SK-N-SH treated with all-trans-retinoic acid at 6 μM for 48 hours (cell line): ENCODE results near the gene CELF4.

Source experiments
- ATAC-seq: fragments of 200-7000 bp; cut with Tn5 transposase; 3 replicates; pipeline ENCODE4 v1.9.1; 2020; ENCODE audit warnings: mild to moderate bottlenecking, moderate library complexity
- ARNTL ChIP-seq: fragments of 450-650 bp; formaldehyde crosslinking; IDR thresholded peaks from 2 replicates; pipeline ENCODE4 v1.5.0; 2020; ENCODE audit warnings: low read depth, mild to moderate bottlenecking, moderate library complexity, borderline replicate concordance
- BACH2 ChIP-seq: fragments of 250-450 bp; sonication (Bioruptor Pico); IDR thresholded peaks from 2 replicates; pipeline ENCODE4 v1.9.0; 2021; ENCODE audit warnings: mild to moderate bottlenecking, borderline replicate concordance
- CREB5 ChIP-seq: fragments of 250-450 bp; sonication (Bioruptor Pico); IDR thresholded peaks from 2 replicates; pipeline ENCODE4 v1.5.1; 2020; ENCODE audit warnings: low read depth, mild to moderate bottlenecking, moderate library complexity
- CSDC2 ChIP-seq: fragments of 250-450 bp; sonication (Bioruptor Pico); IDR thresholded peaks from 2 replicates; pipeline ENCODE4 v1.5.0; 2020; ENCODE audit warnings: mild to moderate bottlenecking, moderate library complexity
- CSRNP3 ChIP-seq: fragments of 250-450 bp; sonication (Bioruptor Pico); IDR thresholded peaks from 2 replicates; pipeline ENCODE4 v1.5.1; 2021; ENCODE audit warnings: mild to moderate bottlenecking, moderate library complexity
- ESRRG ChIP-seq: fragments of 250-450 bp; sonication (Bioruptor Pico); IDR thresholded peaks from 2 replicates; pipeline ENCODE4 v1.6.1; 2021; ENCODE audit warnings: mild to moderate bottlenecking
- GLIS3 ChIP-seq: fragments of 250-450 bp; sonication (Bioruptor Pico); IDR thresholded peaks from 2 replicates; pipeline ENCODE4 v1.5.0; 2020; ENCODE audit warnings: mild to moderate bottlenecking, moderate library complexity
- ISL1 ChIP-seq: fragments of 250-450 bp; sonication (Bioruptor Pico); IDR thresholded peaks from 2 replicates; pipeline ENCODE4 v2.1.2; 2022; ENCODE audit warnings: mild to moderate bottlenecking, moderate library complexity
- OSR1 ChIP-seq: fragments of 250-450 bp; sonication (Bioruptor Pico); IDR thresholded peaks from 2 replicates; pipeline ENCODE4 v1.8.0; 2022; ENCODE audit warnings: moderate library complexity, mild to moderate bottlenecking, inconsistent platforms
- POU6F1 ChIP-seq: fragments of 250-450 bp; sonication (Bioruptor Pico); IDR thresholded peaks from 2 replicates; pipeline ENCODE4 v1.8.0; 2021; ENCODE audit warnings: low read depth, mild to moderate bottlenecking, moderate library complexity, borderline replicate concordance
- PPARA ChIP-seq: fragments of 250-450 bp; sonication (Bioruptor Pico); IDR thresholded peaks from 2 replicates; pipeline ENCODE4 v1.5.0; 2020; ENCODE audit warnings: mild to moderate bottlenecking, borderline replicate concordance
- RARB ChIP-seq: fragments of 250-450 bp; sonication (Bioruptor Pico); IDR thresholded peaks from 2 replicates; pipeline ENCODE4 v1.8.0; 2021; ENCODE audit warnings: mild to moderate bottlenecking, moderate library complexity
- TCF4 ChIP-seq: fragments of 250-450 bp; sonication (Bioruptor Pico); IDR thresholded peaks from 2 replicates; pipeline ENCODE4 v1.8.0; 2021; ENCODE audit warnings: mild to moderate bottlenecking, moderate library complexity, borderline replicate concordance
- TOX ChIP-seq: fragments of 250-450 bp; sonication (Bioruptor Pico); IDR thresholded peaks from 2 replicates; pipeline ENCODE4 v1.8.0; 2021; ENCODE audit warnings: mild to moderate bottlenecking, moderate library complexity, borderline replicate concordance
- TSHZ2 ChIP-seq: fragments of 250-450 bp; sonication (Bioruptor Pico); IDR thresholded peaks from 2 replicates; pipeline ENCODE4 v1.5.0; 2020; ENCODE audit warnings: mild to moderate bottlenecking, moderate library complexity
- ZC3H10 ChIP-seq: fragments of 250-450 bp; sonication (Bioruptor Pico); IDR thresholded peaks from 2 replicates; pipeline ENCODE4 v1.5.1; 2021; ENCODE audit warnings: mild to moderate bottlenecking, moderate library complexity
- ZFP3 ChIP-seq: fragments of 250-450 bp; sonication (Bioruptor Pico); IDR thresholded peaks from 2 replicates; pipeline ENCODE4 v1.5.0; 2020; ENCODE audit warnings: mild to moderate bottlenecking, moderate library complexity
- ZFP30 ChIP-seq: fragments of 450-650 bp; formaldehyde crosslinking; IDR thresholded peaks from 2 replicates; pipeline ENCODE4 v1.5.0; 2022; ENCODE audit warnings: mild to moderate bottlenecking, moderate library complexity
- ZNF565 ChIP-seq: fragments of 450-650 bp; formaldehyde crosslinking; conservative IDR thresholded peaks from 2 replicates; pipeline ENCODE4 v1.5.0; 2020; ENCODE audit warnings: low read depth, mild to moderate bottlenecking, moderate library complexity
- ZNF70 ChIP-seq: fragments of 450-650 bp; formaldehyde crosslinking; IDR thresholded peaks from 2 replicates; pipeline ENCODE4 v1.5.0; 2020; ENCODE audit warnings: mild to moderate bottlenecking, moderate library complexity
- ZNF8 ChIP-seq: fragments of 450-650 bp; formaldehyde crosslinking; IDR thresholded peaks from 2 replicates; pipeline ENCODE4 v1.5.0; 2020; ENCODE audit warnings: mild to moderate bottlenecking, moderate library complexity

The CELF4 gene

GRCh38 chr18:37460604-37461003 lies 105.0 kb downstream of the CELF4 start:
- no peak for ATAC-seq
- no peak for TF ChIP-seq ISL1 (CRISPR knock-in tag)

- ATAC-seq, result no peak
- TF ChIP-seq TOX (no peak), ZC3H10 (no peak), GLIS3 (no peak), CSRNP3 (CRISPR knock-in tag) (no peak), ZFP30 (CRISPR knock-in tag) (no peak), OSR1 (CRISPR knock-in tag) (no peak)
Observed at GRCh38 chr18:37458697-37459096, 106.9 kb downstream of the CELF4 start.

- ATAC-seq, result no peak
- TF ChIP-seq ZNF565 (CRISPR knock-in tag) (no peak), PPARA (CRISPR knock-in tag) (no peak), ZNF70 (CRISPR knock-in tag) (no peak), BACH2 (CRISPR knock-in tag) (no peak), ZFP30 (CRISPR knock-in tag) (no peak), CSDC2 (CRISPR knock-in tag) (no peak), ZC3H10 (no peak), ZNF8 (CRISPR knock-in tag) (no peak), ARNTL (CRISPR knock-in tag) (no peak), OSR1 (CRISPR knock-in tag) (no peak), ESRRG (no peak), RARB (CRISPR knock-in tag) (no peak), ISL1 (CRISPR knock-in tag) (no peak), GLIS3 (no peak), CSRNP3 (CRISPR knock-in tag) (no peak), TOX (no peak)
- TF ChIP-seq, all 23 proteins: peak for 0
Observed at GRCh38 chr18:37457753-37458152, 107.8 kb downstream of the CELF4 start.

- ATAC-seq, result no peak
- no peak for TF ChIP-seq TSHZ2 (CRISPR knock-in tag)
- TF ChIP-seq OSR1 (CRISPR knock-in tag), result no peak
Observed at GRCh38 chr18:37457341-37457740, 108.3 kb downstream of the CELF4 start.

GRCh38 chr18:37456873-37457272 lies 108.7 kb downstream of the CELF4 start:
- ATAC-seq, result no peak
- no peak for TF ChIP-seq ESRRG
- TF ChIP-seq ZNF8 (CRISPR knock-in tag), result no peak
- TF ChIP-seq ISL1 (CRISPR knock-in tag), result no peak
- no peak for TF ChIP-seq CSRNP3 (CRISPR knock-in tag)
- TF ChIP-seq TCF4 (CRISPR knock-in tag), result no peak
- TF ChIP-seq GLIS3, result no peak
- no peak for TF ChIP-seq PPARA (CRISPR knock-in tag)
- no peak for TF ChIP-seq ZFP3 (CRISPR knock-in tag)
- TF ChIP-seq CSDC2 (CRISPR knock-in tag), result no peak
- TF ChIP-seq POU6F1 (CRISPR knock-in tag), result no peak
- no peak for TF ChIP-seq ARNTL (CRISPR knock-in tag)
- TF ChIP-seq CREB5 (CRISPR knock-in tag), result no peak
- TF ChIP-seq RARB (CRISPR knock-in tag), result no peak
- TF ChIP-seq ZNF70 (CRISPR knock-in tag), result no peak
- TF ChIP-seq TOX, result no peak
- TF ChIP-seq OSR1 (CRISPR knock-in tag), result no peak
